Stimulated activated memory B cell treated with anti-CD40 and anti-IgM and Interleukin-4, amounts not matched to agents 10 μg/mL and 1 μg/mL and 100 μg/mL, for 72 hours (primary cell): ENCODE measurements around the gene ZBTB7C.

Experiments
- ATAC-seq: fragments of 150-1000 bp; cut with Tn5 transposase; 2 replicates; pipeline ENCODE4 v1.10.0; 2021
- H3K27ac Mint-ChIP-seq: one replicate; pipeline ENCODE4 v1.8.0; 2022; ENCODE audit warnings: mild to moderate bottlenecking, mixed read lengths
- H3K27me3 Mint-ChIP-seq: one replicate; pipeline ENCODE4 v1.8.0; 2022; ENCODE audit warnings: mixed read lengths
- H3K36me3 Mint-ChIP-seq: one replicate; pipeline ENCODE4 v1.8.0; 2022; ENCODE audit warnings: mixed read lengths
- H3K4me1 Mint-ChIP-seq: one replicate; pipeline ENCODE4 v1.8.0; 2022; ENCODE audit warnings: mixed read lengths
- H3K4me3 Mint-ChIP-seq: one replicate; pipeline ENCODE4 v1.8.0; 2022; ENCODE audit warnings: mild to moderate bottlenecking, moderate library complexity, mixed read lengths
- H3K9me3 Mint-ChIP-seq: one replicate; pipeline ENCODE4 v1.8.0; 2022; ENCODE audit warnings: mixed read lengths

Gene ZBTB7C

GRCh38 chr18:48084858-48085257 lies 324.3 kb downstream of the ZBTB7C start:
- Mint-ChIP-seq H3K4me1 (no peaks in the 10 kb centered on the region), H3K4me3 (no peak overlapping the region), H3K27me3 (peaks cover 17% of the 10 kb centered on the region), H3K9me3 (no peaks in the 10 kb centered on the region), H3K36me3 (no peaks in the 10 kb centered on the region), H3K27ac (no peak overlapping the region)
- ATAC-seq = no peak

- Mint-ChIP-seq H3K36me3 (no peaks in the 10 kb centered on the region), H3K4me1 (no peaks in the 10 kb centered on the region), H3K27ac (no peak overlapping the region), H3K27me3 (peaks cover 17% of the 10 kb centered on the region), H3K4me3 (no peak overlapping the region), H3K9me3 (no peaks in the 10 kb centered on the region)
- ATAC-seq = no peak
Measured at GRCh38 chr18:48084041-48084757, 325.0 kb downstream of the ZBTB7C start.

GRCh38 chr18:48080546-48080945 lies 328.6 kb downstream of the ZBTB7C start:
- H3K27ac Mint-ChIP-seq = no peak overlapping the region
- no peaks in the 10 kb centered on the region for H3K4me1 Mint-ChIP-seq
- H3K9me3 Mint-ChIP-seq = no peaks in the 10 kb centered on the region
- peak; percentile 32 for ATAC-seq
- no peak overlapping the region for H3K4me3 Mint-ChIP-seq
- H3K27me3 Mint-ChIP-seq = peaks cover 7% of the 10 kb centered on the region
- no peaks in the 10 kb centered on the region for H3K36me3 Mint-ChIP-seq

DNA sequence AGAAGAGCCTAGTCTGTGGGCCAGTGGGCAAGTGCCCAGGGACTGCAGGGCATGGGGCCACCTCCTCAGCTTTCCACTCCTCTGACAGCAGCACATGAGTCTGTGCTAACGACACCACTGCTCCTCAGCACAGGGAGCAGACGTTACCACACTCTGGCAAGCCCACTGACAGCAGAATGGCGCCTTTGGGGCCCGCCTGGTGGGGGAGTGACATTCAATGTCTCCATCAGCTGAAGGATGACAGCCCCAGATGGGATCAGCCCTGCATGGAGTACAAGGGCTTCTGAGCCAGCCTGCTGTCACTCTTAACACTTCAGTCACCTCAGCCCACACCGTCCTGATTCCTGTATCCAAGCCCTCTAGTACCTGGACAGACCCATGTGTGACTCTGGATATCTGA lies 329.3 kb downstream of the ZBTB7C start:
- Mint-ChIP-seq H3K4me3 (no peak overlapping the region), H3K27me3 (peaks cover 7% of the 10 kb centered on the region), H3K4me1 (no peaks in the 10 kb centered on the region), H3K9me3 (no peaks in the 10 kb centered on the region), H3K27ac (no peak overlapping the region), H3K36me3 (no peaks in the 10 kb centered on the region)
- ATAC-seq = no peak

DNA sequence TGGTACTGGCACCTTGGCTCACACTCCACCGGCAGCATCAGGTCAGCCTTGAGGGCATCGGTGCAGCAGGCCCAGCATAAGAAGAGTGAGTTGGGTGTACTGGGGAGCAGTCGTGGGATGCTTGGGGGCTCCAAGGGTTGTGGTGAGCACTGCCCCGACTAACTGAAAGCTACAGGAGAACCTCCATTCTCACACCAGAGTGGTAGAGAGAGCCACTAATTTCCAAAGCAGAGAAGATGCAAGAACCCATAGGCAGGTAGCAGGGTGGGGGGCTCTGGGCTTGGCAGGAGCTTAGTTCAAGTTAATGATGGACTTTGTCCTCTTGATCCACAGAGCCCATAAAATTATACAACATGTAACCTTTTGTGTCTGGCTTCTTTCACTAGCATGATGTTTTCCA lies 330.7 kb downstream of the ZBTB7C start:
- H3K36me3 Mint-ChIP-seq = no peaks in the 10 kb centered on the region

DNA sequence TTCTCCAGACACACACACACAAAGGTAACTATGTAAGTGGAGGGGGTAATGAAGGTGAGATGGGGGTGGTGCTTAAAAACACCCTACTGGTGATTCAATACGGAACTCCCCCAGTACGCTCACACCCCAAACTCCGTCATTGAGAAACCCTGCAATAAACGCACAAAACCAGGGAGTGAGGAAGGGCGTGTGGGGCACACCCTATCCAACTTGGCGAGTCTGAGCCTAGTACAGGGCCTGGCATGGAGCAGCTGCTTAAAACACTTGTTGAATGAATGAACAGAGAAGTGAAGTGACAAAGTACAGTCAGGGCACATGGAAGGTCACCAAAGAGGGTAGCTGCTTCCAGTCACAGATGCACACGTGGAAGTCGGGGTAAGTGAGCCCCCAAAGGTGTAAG lies 331.9 kb downstream of the ZBTB7C start:
- no peak overlapping the region for H3K4me3 Mint-ChIP-seq
- peaks cover 24% of the 10 kb centered on the region for H3K27me3 Mint-ChIP-seq
- no peaks in the 10 kb centered on the region for H3K9me3 Mint-ChIP-seq
- no peaks in the 10 kb centered on the region for H3K36me3 Mint-ChIP-seq
- no peaks in the 10 kb centered on the region for H3K4me1 Mint-ChIP-seq
- H3K27ac Mint-ChIP-seq = no peak overlapping the region
- ATAC-seq = no peak

More for the DNA sequence above, 330.7 kb downstream of the ZBTB7C start:
- Mint-ChIP-seq H3K4me3 (no peak overlapping the region), H3K9me3 (no peaks in the 10 kb centered on the region), H3K4me1 (no peaks in the 10 kb centered on the region), H3K27me3 (peaks cover 18% of the 10 kb centered on the region), H3K27ac (no peak overlapping the region)
- no peak for ATAC-seq

DNA sequence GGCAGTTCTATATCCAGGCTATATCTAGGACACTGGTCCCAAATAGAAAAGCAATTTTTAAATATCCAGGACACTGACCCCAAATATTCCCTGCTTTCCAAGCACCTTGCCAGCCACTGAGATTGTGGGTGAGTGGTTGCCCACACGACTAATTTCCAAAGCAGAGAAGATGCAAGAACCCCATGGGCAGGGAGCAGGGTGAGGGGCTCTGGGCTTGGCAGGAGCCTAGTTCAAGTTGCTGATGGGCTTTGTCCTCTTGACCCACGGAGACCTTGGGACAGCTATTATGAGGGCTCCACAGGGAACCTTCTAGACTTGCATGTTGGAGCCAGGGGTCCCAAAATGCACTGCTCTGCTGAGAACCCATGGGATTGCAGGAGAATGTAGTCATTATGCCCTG lies 332.7 kb downstream of the ZBTB7C start:
- Mint-ChIP-seq H3K27ac (no peak overlapping the region), H3K4me3 (no peak overlapping the region), H3K9me3 (no peaks in the 10 kb centered on the region), H3K36me3 (no peaks in the 10 kb centered on the region), H3K27me3 (peaks cover 32% of the 10 kb centered on the region), H3K4me1 (no peaks in the 10 kb centered on the region)
- ATAC-seq = no peak

DNA sequence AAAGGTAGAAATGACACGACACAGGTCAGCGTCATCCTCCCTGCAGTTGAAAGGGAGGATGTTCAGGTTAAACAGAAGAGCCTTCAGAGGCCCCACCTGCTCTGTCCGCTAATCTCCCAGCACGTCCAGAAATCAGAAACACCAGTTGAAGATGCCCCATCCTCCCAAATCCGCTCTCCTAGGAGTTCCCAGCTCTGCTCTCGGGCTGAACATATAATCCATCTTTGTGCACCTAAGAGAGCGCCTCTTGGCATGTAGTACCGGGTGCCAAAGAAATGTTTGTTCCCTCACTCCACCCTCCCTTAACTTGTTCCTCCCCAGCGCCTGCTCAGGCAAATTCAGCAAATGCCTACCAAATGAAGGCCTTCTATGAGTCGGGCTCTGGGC lies 333.5 kb downstream of the ZBTB7C start:
- no peaks in the 10 kb centered on the region for H3K9me3 Mint-ChIP-seq
- no peak overlapping the region for H3K27ac Mint-ChIP-seq
- peaks cover 34% of the 10 kb centered on the region for H3K27me3 Mint-ChIP-seq
- no peak overlapping the region for H3K4me3 Mint-ChIP-seq
- H3K36me3 Mint-ChIP-seq = no peaks in the 10 kb centered on the region
- ATAC-seq = no peak
- no peaks in the 10 kb centered on the region for H3K4me1 Mint-ChIP-seq

DNA sequence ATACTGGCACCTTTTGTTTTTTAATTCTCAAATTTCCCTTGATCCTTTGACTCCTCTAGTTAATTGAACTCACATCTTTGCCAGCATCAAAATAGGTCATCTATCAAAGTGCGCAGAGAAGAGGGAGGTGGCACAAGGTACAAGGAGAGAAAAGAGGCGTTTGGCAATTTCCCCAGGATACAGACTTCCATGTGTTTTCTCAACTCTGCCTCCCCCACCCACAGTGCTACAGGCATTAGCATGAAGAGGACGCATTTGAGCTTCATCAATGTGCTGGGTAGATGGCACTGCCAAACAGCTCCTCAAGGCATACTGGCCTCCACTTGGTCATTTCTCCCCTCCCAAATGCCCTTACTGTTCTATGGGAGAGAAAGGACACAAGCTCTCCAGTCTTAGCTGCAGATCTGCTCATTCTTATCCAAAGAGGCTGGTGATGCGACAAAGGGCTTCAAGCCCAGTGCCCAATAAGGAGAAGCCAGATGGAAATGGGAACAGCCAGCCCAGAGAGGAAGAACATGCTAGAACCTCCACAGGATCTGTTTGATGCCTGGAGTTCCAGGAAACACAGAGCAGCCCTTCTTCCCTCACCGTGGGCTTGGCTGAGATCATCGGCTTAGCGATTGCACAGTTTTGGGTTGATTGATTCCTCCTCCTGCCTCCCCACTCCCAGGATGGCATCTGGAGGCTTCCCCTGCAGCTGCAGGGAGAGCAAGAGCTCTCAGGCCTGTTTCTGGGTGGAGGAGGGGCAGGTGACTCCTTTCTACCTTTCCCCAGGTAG lies 334.1 kb downstream of the ZBTB7C start:
- peaks cover 34% of the 10 kb centered on the region for H3K27me3 Mint-ChIP-seq
- H3K36me3 Mint-ChIP-seq = no peaks in the 10 kb centered on the region
- no peaks in the 10 kb centered on the region for H3K4me1 Mint-ChIP-seq
- no peak overlapping the region for H3K27ac Mint-ChIP-seq
- no peaks in the 10 kb centered on the region for H3K9me3 Mint-ChIP-seq
- no peak for ATAC-seq
- no peak overlapping the region for H3K4me3 Mint-ChIP-seq

- Mint-ChIP-seq H3K36me3 (no peaks in the 10 kb centered on the region), H3K27me3 (peaks cover 34% of the 10 kb centered on the region), H3K4me3 (no peak overlapping the region), H3K4me1 (no peaks in the 10 kb centered on the region), H3K27ac (no peak overlapping the region), H3K9me3 (no peaks in the 10 kb centered on the region)
- ATAC-seq = peak; percentile 14
Measured at GRCh38 chr18:48073211-48073930, 335.8 kb downstream of the ZBTB7C start.

GRCh38 chr18:48072428-48073204 lies 336.6 kb downstream of the ZBTB7C start:
- Mint-ChIP-seq H3K4me1 (no peaks in the 10 kb centered on the region), H3K36me3 (no peaks in the 10 kb centered on the region), H3K4me3 (no peak overlapping the region), H3K27me3 (peaks cover 34% of the 10 kb centered on the region), H3K27ac (no peak overlapping the region), H3K9me3 (no peaks in the 10 kb centered on the region)
- no peak for ATAC-seq

- H3K27me3 Mint-ChIP-seq = peaks cover 28% of the 10 kb centered on the region
- no peak overlapping the region for H3K27ac Mint-ChIP-seq
- no peaks in the 10 kb centered on the region for H3K36me3 Mint-ChIP-seq
- ATAC-seq = no peak
- no peaks in the 10 kb centered on the region for H3K9me3 Mint-ChIP-seq
- no peaks in the 10 kb centered on the region for H3K4me1 Mint-ChIP-seq
- no peak overlapping the region for H3K4me3 Mint-ChIP-seq
Measured at GRCh38 chr18:48068916-48069445, 340.2 kb downstream of the ZBTB7C start.

DNA sequence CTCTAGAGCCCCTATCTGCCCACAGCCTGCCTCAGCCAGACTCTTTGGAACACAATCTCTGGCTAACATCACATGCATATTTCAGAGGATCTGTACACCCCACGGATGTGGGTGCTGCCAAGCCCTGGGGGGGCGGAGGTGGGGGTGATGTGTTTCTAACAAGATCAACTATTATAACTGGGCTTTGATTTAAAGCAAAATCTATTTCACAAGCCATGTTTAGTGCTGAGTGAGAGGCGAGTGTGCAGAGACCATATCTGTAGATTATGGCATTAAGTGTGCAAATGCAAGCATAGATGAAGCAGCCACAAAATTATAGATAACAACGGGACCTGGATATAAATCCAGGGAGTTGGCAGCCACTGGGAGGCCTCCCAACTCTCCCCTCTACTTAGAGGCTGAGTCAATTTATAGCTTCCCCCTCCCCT lies 342.9 kb downstream of the ZBTB7C start:
- Mint-ChIP-seq H3K27me3 (peaks cover 16% of the 10 kb centered on the region), H3K36me3 (no peaks in the 10 kb centered on the region), H3K27ac (no peak overlapping the region), H3K4me3 (no peak overlapping the region), H3K9me3 (no peaks in the 10 kb centered on the region), H3K4me1 (no peaks in the 10 kb centered on the region)
- ATAC-seq = no peak

DNA sequence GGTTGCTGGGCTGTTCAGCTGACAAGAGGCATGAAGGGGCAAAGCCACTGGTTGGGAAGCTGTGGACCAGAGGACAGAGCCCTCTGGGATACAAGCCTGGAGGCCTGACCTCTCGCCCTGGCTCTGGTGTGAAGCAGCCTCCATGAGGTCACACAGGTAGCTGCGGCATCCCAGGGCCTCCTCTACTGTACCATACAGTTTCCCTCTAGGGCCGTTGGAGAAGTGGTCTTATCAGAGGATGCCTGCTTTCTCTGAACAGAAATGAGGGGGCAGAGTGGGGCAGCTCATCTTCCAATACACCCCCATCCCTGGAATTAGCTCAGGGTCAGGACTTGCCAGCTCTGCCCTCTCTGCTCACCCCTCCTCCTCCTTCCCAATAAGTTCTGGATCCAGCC lies 343.6 kb downstream of the ZBTB7C start:
- Mint-ChIP-seq H3K4me3 (no peak overlapping the region), H3K36me3 (no peaks in the 10 kb centered on the region), H3K9me3 (no peaks in the 10 kb centered on the region), H3K27me3 (peaks cover 21% of the 10 kb centered on the region), H3K27ac (no peak overlapping the region), H3K4me1 (no peaks in the 10 kb centered on the region)
- ATAC-seq = no peak
